HG02852 (cell line): ENCODE results near the gene SLC22A23.

Experiments
- ATAC-seq: cut with Tn5 transposase; IDR thresholded peaks from one replicate; pipeline ENCODE4 v1.9.1; 2021; ENCODE audit warnings: mild to moderate bottlenecking, moderate library complexity; ENCODE audit not compliant: unreplicated experiment

SLC22A23 gene, protein sequence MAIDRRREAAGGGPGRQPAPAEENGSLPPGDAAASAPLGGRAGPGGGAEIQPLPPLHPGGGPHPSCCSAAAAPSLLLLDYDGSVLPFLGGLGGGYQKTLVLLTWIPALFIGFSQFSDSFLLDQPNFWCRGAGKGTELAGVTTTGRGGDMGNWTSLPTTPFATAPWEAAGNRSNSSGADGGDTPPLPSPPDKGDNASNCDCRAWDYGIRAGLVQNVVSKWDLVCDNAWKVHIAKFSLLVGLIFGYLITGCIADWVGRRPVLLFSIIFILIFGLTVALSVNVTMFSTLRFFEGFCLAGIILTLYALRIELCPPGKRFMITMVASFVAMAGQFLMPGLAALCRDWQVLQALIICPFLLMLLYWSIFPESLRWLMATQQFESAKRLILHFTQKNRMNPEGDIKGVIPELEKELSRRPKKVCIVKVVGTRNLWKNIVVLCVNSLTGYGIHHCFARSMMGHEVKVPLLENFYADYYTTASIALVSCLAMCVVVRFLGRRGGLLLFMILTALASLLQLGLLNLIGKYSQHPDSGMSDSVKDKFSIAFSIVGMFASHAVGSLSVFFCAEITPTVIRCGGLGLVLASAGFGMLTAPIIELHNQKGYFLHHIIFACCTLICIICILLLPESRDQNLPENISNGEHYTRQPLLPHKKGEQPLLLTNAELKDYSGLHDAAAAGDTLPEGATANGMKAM

DNA sequence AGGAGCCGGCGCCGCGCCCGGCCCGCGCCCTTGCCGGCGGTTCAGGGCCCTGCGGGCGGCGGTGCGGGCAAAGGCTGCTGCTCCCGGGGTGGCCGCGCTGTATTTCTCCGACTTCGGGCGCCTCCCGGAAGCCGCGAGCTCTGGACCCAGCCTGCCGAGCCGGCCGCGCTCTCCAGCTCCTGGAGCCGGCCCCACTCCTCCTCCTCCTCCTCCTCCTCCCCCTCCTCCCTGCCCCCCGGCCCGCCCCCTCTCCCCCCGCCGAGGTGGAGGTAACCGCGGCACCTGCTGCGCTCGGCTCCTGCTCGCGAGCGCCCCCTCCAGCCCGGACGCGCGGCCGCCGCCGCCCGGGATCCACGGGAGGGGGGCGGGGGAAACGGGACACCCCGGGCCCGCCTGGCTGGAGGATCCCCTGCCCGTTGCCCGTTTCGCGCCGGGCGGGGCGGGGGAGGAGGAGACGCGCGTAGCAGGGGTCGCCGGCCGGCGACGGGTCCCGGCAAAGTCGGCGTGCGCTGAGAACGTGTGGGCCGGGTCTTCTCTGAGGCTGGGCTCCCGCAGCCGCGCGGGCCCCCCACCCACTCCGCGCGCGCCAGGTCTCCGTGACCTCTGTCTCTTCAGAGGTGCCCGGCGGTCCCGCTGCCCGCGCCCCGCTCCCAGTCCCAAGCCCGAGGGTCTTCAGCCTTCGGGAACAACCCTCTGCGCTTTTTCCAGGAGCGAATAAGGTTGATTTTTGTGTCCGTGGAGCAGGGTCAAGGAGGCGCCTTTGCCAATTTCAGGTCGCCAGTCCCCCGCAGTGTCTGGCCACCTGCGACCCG, at the start of gene SLC22A23:
SLC22A23 (minus strand) TSS at position 153 of the 812 bp plus-strand sequence. CDS start 491 bp downstream, outside the sequence.
- ATAC-seq = no peak

- ATAC-seq = no peak
These were observed 49.4 kb upstream of the SLC22A23 start for GRCh38 chr6:3506200-3506599.

- no peak for ATAC-seq
These were observed 48.3 kb upstream of the SLC22A23 start for GRCh38 chr6:3504938-3505805.

DNA sequence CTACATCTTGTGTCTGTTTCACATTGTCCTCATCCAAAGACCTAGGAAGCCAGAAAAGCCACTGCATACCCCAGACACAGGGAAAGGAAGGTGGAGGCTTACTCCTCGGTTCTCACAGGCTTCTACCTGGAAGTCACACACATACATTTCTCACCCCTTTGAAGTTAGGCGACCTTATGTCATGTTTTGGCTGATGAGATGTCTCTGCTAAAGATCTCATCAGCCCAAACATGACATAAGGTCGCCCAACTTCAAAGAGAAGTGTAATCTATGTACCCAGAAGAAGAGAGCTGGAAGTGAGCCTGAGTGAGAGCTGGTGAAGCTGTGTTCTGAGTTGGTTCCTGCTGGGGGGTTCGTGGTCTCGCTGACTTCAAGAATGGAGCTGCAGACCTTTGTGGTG, 47.5 kb upstream of the SLC22A23 start:
- ATAC-seq = no peak

GRCh38 chr6:3501826-3502500, 45.1 kb upstream of the SLC22A23 start:
- ATAC-seq = no peak

- ATAC-seq = no peak
These were observed 43.6 kb upstream of the SLC22A23 start for GRCh38 chr6:3500262-3501014.

DNA sequence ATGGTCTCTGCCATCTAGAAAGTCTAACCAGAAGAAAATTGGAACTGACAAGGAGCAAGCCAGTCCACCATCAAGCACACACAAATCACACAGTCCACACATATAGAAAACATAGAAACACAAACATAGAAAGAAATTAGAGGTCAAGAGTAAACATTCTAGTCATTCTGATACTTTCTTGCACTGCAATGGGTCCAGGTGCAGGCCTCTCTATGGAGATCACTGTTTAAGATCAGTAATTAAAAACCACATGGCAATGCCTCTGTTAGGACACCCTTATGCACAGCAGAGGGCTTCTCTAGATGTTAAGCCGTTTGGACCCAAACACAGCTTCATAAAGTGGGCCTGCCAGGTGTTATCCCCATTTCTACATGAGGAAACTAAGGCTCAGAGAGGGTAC, 42.8 kb upstream of the SLC22A23 start:
- no peak for ATAC-seq

DNA sequence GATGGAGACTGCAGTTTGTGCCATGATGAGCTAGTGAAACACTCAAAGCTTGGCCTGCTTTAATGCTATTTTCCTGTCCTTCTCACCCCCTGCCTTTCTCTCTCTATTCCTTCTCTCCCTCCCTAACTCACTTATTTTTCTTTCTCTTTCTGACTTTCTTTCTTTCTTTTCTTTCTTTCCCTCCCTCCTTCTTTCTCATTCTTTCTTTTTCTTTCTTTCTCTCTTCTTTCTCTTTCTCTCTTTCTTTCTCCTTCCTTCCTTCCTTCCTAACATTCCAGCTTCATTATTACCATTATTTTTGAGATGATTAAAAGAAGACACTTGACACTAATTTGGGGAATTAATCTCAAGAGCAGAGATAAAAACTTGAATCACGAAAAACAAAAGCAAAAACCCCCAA, 39.5 kb upstream of the SLC22A23 start:
- ATAC-seq = no peak

DNA sequence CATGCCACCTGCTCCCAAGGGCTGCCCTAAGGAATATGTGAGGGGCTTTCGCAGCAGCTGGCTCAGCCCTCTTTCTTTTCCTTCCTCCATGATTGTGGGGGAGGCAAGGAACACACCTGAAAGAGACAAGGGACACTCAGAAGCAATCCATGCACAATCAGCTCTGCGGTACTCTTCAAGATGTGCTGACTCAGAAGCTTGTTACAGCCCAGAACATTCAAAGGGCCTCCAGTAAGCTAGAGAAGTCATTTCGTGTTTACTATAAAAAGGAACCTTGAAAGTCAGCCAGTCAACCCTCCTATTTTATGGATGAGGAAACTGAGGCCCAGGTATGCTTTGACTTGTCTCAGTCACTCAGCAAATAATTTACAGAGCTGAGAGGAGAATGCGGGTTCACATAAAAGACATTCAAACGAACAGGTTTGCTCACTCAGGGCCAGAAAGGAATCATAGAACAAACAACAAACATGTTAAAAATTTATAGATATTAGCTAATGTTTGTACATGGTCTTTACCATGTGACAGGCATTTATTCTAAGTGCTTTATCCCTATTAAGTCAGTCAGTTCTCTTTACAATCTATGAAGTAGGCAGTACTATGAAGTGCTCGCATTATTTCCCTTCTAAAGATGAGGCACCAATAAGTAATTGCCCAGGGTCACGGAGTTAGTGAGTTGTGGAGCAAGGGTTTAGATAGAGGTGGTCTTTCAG, 37.7 kb upstream of the SLC22A23 start:
- no peak for ATAC-seq

- ATAC-seq = no peak
These were observed 33.8 kb upstream of the SLC22A23 start for GRCh38 chr6:3490625-3490980.

DNA sequence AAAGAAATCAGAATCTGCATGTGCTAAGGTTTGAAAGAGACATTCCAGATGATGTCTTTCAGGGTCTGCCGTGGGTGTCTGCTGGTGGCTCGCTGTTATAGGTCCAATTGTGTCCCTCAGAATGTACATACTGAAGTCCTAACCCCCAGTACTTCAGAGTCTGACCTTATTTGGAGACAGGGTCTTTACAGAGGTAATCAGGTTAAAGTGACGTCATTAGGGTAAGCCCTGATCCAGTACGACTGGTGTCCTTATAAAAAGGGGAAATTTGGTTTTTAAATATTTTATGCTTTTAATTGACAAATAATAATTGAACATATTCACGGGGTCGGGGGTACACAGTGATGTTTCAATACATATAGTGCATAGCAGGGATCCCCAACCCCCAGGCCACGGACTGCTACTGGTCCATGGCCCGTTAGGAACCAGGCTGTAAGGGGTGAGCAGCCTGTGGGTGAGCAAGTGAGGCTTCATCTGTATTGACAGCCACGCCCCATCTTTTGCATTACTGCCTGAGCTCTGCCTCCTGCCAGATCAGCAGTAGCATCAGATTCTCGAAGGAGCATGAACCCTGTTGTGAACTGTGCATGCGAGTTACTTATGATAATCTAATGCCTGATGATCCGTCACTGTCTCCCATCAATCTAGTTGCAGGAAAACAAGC, 33.2 kb upstream of the SLC22A23 start:
- no peak for ATAC-seq

GRCh38 chr6:3489027-3489757, 32.3 kb upstream of the SLC22A23 start:
- no peak for ATAC-seq

GRCh38 chr6:3484946-3485345, 28.1 kb upstream of the SLC22A23 start:
- ATAC-seq = no peak

DNA sequence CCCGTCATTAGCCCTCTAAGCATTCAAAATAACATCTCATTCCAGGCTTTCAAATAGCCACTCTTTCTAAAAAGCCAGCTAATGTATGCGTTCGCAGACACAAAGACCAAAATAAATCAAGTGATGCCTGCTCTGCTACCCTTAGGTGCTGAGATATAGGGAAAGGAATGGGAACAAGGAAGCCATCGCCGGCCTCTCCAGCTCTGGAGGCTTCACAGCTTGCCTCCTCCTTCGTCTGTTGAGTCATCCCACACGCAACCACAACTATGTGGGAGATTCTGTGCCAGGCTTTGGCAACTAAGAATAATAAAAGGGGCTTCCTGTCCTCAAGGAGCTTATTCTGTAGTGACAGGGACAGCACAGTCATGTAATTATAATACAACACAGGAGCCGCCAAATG, 27.3 kb upstream of the SLC22A23 start:
- no peak for ATAC-seq

DNA sequence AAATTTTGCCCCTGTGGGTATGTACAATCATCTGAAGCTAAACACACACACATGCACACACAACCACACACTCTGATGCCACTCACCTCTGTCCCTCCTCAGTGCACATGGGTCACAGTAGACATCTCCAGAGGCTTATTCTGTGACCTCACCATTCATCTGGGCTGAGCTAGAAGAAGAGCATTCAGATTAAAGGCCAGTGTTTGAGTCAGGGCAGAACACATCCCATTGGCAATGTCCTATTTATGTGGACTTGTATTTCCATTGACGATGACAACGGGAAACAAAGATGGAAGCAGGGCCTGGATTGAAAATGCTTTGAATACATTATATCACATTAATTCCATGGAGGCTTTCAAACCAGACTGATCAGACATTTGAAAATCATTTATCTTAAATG, 26.8 kb upstream of the SLC22A23 start:
- ATAC-seq = no peak

- ATAC-seq = no peak
These were observed 26.0 kb upstream of the SLC22A23 start for GRCh38 chr6:3482869-3483268.

DNA sequence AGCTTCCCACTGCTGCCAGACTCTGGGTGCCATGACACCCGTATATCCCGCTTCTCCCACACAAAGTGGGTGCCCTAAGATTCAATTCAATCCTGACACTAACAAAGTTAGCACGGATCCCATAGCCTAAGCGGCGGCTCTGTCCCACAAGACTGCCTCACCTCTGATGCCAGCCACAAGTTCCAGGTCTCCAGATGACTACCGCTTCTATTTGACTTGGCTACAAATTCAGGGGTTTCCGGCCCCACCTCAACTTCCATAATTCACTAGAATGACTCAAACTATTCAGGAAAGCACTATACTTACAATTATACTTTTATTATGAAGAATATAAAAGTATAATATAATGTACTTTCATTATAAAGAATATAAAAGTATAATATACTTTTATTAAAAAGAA, 24.8 kb upstream of the SLC22A23 start:
- ATAC-seq = no peak

DNA sequence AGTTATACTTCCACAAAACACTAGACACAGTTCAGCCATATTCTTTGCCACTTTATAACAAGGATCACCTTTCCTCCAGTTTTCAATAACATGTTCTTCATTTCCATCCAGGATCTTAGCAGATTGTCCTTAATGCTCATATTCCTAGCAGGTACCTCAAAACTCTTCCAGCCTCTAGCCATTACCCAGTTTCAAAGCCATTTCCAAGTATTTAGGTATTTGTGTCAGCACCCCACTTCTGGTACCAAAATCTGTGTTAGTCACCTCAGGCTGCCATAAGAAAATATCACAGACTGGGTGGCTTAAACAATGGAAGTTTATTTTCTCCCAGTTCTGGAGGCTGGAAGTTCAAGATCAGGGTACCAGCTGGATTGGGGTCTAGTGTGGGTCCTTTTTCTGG, 23.2 kb upstream of the SLC22A23 start:
- no peak for ATAC-seq
